Measurements from ENCODE around the gene PAPPA.

DNA sequence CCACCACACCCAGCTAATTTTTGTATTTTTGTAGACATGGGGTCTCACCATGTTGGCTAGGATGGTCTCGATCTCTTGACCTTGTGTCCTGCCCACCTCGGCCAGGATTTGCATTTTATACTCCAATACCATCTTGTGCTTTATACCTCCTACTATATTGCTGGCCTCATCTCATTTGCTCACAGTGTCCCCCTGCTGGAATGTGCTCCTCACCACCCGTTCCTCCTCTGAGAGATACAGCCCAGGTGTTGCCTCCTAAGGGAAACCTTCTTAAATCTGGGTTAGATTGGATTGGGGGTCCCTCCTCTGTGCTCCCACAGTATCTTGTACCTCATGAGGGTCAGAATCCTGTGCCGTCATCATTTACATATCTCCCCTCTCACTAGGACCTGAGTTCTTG is 131.7 kb downstream of the PAPPA start:
- no peak for TF ChIP-seq POLR2A (IDR thresholded peaks at IDR 0.05)
- TF ChIP-seq, protein P1, sequence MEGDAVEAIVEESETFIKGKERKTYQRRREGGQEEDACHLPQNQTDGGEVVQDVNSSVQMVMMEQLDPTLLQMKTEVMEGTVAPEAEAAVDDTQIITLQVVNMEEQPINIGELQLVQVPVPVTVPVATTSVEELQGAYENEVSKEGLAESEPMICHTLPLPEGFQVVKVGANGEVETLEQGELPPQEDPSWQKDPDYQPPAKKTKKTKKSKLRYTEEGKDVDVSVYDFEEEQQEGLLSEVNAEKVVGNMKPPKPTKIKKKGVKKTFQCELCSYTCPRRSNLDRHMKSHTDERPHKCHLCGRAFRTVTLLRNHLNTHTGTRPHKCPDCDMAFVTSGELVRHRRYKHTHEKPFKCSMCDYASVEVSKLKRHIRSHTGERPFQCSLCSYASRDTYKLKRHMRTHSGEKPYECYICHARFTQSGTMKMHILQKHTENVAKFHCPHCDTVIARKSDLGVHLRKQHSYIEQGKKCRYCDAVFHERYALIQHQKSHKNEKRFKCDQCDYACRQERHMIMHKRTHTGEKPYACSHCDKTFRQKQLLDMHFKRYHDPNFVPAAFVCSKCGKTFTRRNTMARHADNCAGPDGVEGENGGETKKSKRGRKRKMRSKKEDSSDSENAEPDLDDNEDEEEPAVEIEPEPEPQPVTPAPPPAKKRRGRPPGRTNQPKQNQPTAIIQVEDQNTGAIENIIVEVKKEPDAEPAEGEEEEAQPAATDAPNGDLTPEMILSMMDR (IDR thresholded peaks at IDR 0.05): no peak
